ENCODE measurements around the gene PAF1.

The PAF1 gene

DNA sequence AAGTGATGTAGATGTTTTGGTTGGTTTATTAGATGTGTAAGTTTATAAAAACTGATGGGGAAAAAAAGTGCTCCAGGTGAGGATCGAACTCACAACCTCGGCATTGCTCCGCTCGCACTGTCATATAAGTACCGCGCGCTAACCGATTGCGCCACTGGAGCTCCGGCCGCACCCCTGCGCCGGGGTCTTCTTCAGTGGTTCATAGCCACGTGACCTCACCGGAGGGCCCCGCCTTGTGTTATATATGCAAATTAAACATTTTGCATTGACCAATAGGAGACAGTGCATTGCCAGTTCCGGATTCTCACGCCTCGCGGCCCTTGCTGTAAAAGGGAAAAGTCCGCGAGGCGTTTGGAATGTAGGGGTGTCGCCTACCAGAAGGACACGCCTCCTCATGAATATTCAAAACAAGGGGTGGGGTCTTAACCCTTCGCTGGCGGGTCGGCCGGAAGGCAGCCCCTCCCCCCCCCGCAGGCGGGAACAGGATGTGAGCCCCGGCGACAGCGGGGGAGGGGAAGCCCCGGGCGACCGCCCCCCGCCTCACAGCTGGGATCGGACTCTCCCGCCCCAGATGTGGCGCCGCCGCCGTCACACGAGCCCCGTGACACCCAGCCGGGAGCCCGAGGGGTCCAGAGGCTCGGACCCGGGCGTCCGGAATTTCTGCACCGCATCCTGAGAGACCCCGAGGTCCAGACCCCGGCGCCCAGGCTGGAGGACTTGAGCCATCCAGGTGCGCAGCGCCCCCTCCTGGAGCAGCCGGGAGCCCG, 21.4 kb upstream of the PAF1 start, which contains the start of gene PLEKHG2:
Gene PLEKHG2 (plus strand): TSS at position 570 of the 767 bp plus-strand sequence. CDS start 1,418 bp downstream, outside the sequence.
- no peak for TF ChIP-seq GATA1 (IDR thresholded peaks at IDR 0.05; ENCODE audit: low read depth, low read length)
- peak; percentile 85 for TF ChIP-seq POLR2A (IDR thresholded peaks at IDR 0.05; ENCODE audit: low read length)
- peak; percentile 97 for DNase-seq

DNA sequence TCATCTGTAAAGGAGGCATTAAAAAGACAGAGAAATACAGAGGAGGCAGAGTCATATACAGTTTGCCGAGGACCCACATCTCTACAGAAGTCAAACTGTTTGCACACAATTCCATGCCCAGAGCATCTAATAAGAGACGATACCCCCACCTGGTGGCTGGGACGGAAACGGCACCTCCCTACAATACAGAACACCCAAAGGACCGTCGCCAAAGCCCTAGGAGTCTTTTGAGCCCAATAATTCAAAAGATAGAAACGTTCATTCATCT, 20.9 kb upstream of the PAF1 start:
- peak; percentile 91 to 96 for DNase-seq
- no peak for TF ChIP-seq GATA1 (IDR thresholded peaks at IDR 0.05; ENCODE audit: low read depth, low read length)
- no peak for TF ChIP-seq POLR2A (IDR thresholded peaks at IDR 0.05; ENCODE audit: low read length)

DNA sequence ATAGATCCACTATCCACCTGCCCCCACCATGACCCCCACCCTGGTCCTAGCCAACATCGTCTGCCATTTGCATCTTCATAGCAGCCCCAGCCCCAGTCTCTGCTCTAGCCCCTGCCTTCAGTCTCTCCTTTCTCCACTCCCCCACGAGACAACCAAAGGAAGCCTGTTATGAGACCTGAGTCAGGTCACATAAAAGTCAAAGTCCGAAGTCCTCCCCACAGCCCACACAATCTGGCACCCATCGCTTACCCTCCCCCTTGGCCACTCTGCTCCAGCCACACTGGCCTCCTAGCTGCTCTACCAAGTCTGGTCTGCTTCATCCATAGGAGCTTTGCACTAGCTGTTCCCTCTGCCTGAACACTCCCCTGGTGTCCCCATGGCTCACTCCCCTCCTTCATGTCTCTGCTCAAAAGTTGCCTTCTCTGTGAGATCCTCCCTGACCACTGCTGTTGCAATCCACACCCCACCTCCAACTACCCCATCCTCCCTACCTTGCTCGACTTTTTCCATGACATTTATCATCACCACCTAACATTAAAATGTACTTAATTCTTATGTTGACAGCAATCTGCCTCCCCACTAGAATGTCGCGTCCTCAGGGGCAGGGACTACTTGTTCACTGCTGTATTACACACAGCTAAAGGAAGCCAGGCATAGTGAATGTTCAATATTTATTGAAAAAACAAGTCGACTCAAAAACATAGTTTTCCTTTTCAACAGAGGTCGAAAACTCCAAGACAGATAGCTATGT, 20.4 kb upstream of the PAF1 start:
- peak in 1 of 2 experiments; percentile 66 for DNase-seq
- no peak for TF ChIP-seq GATA1 (IDR thresholded peaks at IDR 0.05; ENCODE audit: low read depth, low read length)
- TF ChIP-seq POLR2A (IDR thresholded peaks at IDR 0.05; ENCODE audit: low read length), result no peak

DNA sequence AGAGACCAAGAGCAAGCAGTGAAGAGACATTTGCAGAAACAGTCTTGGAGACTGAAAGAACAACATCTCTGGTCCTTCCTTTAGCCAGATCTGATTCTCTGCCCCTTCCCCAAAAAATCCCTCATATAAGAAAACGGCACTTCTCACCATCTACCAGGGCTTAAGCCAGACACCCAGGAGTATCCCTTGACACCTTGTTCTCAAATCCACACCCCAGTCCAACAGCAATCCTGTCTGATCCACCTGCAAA, 19.9 kb upstream of the PAF1 start:
- no peak for TF ChIP-seq GATA1 (IDR thresholded peaks at IDR 0.05; ENCODE audit: low read depth, low read length)
- no peak for TF ChIP-seq POLR2A (IDR thresholded peaks at IDR 0.05; ENCODE audit: low read length)
- no peak for DNase-seq

DNA sequence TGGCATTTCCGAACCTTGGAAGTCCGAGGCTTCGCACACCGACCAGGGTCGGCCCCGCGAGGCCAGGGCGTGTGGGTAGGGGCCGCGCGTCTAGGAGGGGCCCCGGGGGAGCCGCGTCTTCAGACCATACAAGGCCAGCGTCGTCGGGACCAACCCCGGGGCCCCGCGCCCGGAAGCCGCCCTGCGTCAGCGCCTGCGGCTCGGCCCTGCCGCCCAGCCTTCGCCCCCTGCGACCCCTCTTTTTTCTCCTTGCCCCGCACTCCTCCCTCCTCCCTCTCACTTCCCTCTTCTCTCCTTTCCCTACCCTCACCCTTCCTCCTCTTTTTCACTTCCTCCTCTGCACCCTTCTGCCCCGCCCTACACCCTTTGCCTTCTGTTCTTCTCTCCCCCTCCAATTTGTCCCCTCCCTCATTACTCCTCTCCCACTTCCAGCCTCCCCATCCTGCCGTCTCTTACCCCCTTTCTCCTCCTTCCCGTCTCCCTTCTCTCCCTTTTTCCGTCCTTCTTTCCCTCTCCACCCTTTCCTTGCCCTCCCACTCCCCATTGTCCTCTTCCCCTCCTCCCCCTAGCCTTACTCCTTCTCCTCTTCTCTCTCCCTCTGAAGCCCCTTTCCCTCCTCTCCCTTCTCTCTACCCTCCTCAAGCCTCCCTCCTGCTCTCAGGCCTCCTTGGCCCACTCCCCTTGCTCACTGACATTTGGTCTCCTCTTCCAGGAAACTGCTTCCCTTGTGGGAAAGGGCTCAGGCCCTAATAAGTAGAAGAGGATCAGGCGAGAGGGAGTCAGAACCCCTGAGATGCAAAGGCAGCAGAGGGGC, 19.3 kb upstream of the PAF1 start:
- TF ChIP-seq GATA1 (IDR thresholded peaks at IDR 0.05; ENCODE audit: low read depth, low read length) (no peak), POLR2A (IDR thresholded peaks at IDR 0.05; ENCODE audit: low read length) (peak; percentile 86)
- peak; percentile 57 to 73 for DNase-seq

DNA sequence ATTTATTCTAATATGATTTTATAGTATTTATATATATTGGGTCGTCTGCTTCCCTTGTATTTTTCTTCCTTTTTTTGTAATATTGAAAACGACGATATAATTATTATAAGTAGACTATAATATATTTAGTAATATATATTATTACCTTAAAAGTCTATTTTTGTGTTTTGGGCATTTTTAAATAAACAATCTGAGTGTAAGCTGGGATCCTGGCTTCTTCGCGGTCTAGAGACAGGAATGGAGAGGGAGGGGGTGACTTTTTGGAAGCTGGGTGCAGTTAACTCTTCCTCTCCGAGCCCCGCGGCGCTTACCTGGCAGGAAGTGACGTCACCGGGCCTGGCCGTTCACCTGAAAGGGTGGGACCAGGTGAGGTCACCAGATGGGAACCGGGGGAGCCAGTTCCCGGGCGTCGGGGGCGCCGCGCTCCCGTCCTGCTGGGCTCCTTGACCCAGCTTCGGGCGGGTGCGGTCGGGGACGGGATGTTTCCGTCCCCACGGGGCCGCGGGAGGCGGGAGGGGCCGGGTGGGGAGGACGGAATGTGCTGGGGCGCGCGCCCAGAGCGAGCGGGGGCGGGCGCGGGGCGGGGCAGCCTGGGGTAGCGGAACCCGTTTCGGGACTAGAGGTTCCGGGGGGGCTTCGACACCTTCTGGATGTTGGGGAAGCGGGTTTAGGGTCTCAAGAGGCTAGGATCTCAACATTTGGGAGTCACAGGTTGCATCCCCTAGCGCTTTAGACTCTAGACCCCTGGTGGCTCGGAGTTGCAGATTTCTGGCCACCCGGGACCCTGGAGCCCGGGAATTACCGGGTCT, 18.5 kb upstream of the PAF1 start:
- TF ChIP-seq GATA1 (IDR thresholded peaks at IDR 0.05; ENCODE audit: low read depth, low read length) (no peak), POLR2A (IDR thresholded peaks at IDR 0.05; ENCODE audit: low read length) (peak; percentile 95)
- DNase-seq, result peak; percentile 67 to 83

DNA sequence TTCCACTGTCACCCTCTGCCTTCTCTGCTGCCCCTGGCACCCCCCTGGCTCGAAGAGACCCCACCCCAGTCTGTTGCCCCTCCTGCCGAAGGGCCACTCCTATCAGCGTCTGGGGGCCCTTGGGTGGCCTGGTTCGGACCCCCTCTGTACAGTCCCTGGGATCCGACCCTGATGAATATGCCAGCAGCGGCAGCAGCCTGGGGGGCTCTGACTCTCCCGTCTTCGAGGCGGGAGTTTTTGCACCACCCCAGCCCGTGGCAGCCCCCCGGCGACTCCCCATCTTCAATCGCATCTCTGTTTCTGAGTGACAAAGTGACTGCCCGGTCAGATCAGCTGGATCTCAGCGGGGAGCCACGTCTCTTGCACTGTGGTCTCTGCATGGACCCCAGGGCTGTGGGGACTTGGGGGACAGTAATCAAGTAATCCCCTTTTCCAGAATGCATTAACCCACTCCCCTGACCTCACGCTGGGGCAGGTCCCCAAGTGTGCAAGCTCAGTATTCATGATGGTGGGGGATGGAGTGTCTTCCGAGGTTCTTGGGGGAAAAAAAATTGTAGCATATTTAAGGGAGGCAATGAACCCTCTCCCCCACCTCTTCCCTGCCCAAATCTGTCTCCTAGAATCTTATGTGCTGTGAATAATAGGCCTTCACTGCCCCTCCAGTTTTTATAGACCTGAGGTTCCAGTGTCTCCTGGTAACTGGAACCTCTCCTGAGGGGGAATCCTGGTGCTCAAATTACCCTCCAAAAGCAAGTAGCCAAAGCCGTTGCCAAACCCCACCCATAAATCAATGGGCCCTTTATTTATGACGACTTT, 17.7 kb upstream of the PAF1 start:
- no peak for DNase-seq
- TF ChIP-seq POLR2A (IDR thresholded peaks at IDR 0.05; ENCODE audit: low read length) (peak; percentile 87), GATA1 (IDR thresholded peaks at IDR 0.05; ENCODE audit: low read depth, low read length) (no peak)

DNA sequence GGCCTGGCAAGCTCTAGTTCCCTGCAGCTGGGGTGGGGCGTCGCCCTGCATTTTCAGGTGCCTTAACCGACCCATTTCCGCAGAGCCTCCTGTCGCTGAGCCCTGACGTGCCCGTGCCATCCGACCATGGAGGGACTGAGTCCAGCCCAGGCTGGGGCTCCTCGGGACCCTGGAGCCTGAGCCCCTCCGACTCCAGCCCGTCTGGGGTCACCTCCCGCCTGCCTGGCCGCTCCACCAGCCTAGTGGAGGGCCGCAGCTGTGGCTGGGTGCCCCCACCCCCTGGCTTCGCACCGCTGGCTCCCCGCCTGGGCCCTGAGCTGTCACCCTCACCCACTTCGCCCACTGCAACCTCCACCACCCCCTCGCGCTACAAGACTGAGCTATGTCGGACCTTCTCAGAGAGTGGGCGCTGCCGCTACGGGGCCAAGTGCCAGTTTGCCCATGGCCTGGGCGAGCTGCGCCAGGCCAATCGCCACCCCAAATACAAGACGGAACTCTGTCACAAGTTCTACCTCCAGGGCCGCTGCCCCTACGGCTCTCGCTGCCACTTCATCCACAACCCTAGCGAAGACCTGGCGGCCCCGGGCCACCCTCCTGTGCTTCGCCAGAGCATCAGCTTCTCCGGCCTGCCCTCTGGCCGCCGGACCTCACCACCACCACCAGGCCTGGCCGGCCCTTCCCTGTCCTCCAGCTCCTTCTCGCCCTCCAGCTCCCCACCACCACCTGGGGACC, 16.9 kb upstream of the PAF1 start:
- no peak for TF ChIP-seq GATA1 (IDR thresholded peaks at IDR 0.05; ENCODE audit: low read depth, low read length)
- TF ChIP-seq POLR2A (IDR thresholded peaks at IDR 0.05; ENCODE audit: low read length), result peak; percentile 75
- peak; percentile 57 to 70 for DNase-seq

DNA sequence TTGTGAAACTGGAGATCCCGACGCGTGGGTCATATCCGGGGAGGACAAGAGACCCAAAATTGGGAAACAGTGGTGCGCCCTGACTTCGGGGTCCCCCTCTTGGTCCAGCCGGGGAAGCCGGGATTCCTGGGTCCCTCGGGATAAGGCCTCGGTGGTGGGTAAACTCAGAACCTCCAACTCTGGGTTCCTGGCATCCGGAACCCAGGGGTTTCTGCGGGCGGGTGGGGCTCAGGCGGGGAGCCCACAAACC, 16.4 kb upstream of the PAF1 start:
- TF ChIP-seq GATA1 (IDR thresholded peaks at IDR 0.05; ENCODE audit: low read depth, low read length) (no peak), POLR2A (IDR thresholded peaks at IDR 0.05; ENCODE audit: low read length) (peak; percentile 78)

DNA sequence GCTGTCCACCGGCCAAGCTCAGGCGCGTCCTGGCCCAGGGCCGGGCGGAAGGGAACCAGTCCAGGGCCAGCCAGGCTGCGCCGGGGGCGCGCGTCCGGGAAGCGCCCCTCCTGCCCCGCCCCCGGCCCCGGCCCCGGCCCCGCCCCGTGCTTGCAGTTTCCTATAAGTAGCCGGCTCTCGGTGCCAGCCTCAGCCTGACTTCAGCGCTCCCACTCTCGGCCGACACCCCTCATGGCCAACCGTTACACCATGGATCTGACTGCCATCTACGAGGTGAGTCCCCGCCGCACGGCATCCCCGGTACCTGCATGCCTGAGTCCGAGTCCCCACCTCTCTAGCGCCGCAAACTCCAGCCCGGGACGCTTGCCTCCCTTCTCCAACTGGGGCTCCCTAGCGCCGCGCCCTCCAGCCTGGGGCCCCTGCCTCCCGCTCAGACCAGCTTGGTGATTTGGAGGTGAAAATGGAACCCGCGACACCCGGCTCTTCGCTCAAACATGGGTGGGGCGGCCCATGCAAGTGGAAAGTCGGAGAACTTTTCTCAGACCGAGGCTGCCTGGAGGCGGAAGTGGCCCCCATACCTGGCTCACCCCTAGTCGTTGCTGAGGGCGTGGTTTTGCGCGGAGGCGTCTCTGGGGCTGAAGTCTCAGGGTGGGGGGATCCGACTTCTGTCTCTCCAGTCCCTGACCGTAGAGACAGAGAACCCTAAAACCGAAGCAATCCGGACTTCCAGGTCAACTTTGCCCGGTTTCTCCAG, 15.9 kb upstream of the PAF1 start, which contains the start of gene ZFP36:
Gene ZFP36 (plus strand): TSS at position 192 of the 754 bp plus-strand sequence. CDS start 58 bp downstream, at position 250.
- TF ChIP-seq GATA1 (IDR thresholded peaks at IDR 0.05; ENCODE audit: low read depth, low read length) (no peak), POLR2A (IDR thresholded peaks at IDR 0.05; ENCODE audit: low read length) (peak; percentile 96)
- DNase-seq, result peak; percentile 77 to 87

More for the DNA sequence above, 16.4 kb upstream of the PAF1 start:
- no peak for DNase-seq

DNA sequence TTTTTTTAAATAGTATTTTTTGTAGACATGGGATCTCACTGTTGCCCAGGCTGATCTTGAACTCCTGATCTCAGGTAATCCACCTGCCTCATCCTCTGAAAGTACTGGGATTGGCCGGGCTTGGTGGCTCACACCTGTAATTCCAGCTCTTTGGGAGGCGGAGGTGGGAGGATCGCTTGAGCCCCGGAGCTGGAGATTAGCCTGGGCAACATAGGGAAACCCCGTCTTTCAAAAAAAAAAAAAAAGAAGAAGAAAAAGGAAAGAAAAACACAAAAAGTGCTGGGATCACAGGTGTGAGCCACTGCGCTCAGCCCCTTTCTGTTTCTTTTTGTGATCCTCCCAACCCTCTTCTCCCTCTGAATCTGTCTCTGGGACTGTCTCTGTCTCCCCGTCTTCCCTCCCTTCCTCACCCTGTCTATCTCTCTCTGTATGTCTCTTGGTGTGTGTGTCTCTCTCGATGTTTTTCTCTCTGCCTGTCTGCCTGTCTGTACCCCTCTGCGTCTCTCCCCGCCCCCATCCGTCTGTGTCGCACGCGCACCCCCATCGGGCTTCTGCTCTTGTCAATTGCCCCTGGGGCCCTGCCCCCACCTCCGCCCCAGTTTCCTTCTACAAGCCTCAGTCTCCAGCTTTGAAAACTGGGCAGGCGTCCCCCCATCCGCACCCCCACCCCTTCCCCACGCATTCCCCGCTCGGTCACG, 15.2 kb upstream of the PAF1 start:
- TF ChIP-seq POLR2A (IDR thresholded peaks at IDR 0.05; ENCODE audit: low read length) (no peak), GATA1 (IDR thresholded peaks at IDR 0.05; ENCODE audit: low read depth, low read length) (no peak)
- peak; percentile 67 to 83 for DNase-seq
